GM06990 (cell line): Measurements from ENCODE around the gene RXRA.

ENCODE experiments used
- DNase-seq: peaks from one replicate; pipeline ENCODE4 v3.0.0-alpha.2; 2011; ENCODE audit not compliant: insufficient read length; ENCODE audit errors: extremely low read depth
- H3K27me3 ChIP-seq: replicated peaks from 2 replicates; pipeline ENCODE4 v1.6.0; 2011; ENCODE audit warnings: low read length; ENCODE audit not compliant: control insufficient read depth, insufficient read depth
- H3K36me3 ChIP-seq: 2 replicates; pipeline ENCODE4 v1.5.1; 2011; ENCODE audit warnings: low read length; ENCODE audit not compliant: control insufficient read depth, insufficient read depth
- H3K4me3 ChIP-seq: replicated peaks from 2 replicates; pipeline ENCODE4 v1.5.1; 2011; ENCODE audit warnings: low read depth, mild to moderate bottlenecking, control low read depth, low read length
- TF ChIP-seq, protein P1 (sequence below): IDR thresholded peaks from 2 replicates; pipeline ENCODE4 v1.5.1; 2011; ENCODE audit warnings: low read length, control low read depth, mild to moderate bottlenecking, inconsistent platforms; ENCODE audit not compliant: insufficient read depth, poor library complexity, severe bottlenecking

Gene RXRA

DNA sequence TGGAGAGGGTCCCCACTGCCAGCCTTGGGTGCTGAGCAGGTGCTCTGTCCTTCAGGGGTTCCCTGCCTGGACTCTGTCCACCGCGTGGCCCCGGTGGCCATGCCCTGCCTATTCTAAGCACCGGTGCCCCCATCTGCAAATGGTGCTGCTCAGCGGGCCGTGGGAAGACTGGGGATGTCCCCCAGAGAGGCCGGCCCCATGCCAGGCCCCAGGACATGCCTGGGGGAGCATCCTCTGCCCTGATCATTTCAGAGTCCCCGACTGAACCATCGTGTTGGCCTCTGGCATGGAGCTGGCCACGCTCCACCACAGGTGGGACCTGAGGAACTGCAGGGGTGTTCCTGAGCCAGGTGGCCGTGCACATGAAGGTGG lies 64.7 kb downstream of the RXRA start:
- TF ChIP-seq, protein P1, sequence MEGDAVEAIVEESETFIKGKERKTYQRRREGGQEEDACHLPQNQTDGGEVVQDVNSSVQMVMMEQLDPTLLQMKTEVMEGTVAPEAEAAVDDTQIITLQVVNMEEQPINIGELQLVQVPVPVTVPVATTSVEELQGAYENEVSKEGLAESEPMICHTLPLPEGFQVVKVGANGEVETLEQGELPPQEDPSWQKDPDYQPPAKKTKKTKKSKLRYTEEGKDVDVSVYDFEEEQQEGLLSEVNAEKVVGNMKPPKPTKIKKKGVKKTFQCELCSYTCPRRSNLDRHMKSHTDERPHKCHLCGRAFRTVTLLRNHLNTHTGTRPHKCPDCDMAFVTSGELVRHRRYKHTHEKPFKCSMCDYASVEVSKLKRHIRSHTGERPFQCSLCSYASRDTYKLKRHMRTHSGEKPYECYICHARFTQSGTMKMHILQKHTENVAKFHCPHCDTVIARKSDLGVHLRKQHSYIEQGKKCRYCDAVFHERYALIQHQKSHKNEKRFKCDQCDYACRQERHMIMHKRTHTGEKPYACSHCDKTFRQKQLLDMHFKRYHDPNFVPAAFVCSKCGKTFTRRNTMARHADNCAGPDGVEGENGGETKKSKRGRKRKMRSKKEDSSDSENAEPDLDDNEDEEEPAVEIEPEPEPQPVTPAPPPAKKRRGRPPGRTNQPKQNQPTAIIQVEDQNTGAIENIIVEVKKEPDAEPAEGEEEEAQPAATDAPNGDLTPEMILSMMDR, result no peak
- H3K27me3 ChIP-seq, result no peaks in the 10 kb centered on the region
- peak overlapping the region; percentile 84 for H3K4me3 ChIP-seq
- no peaks in the 10 kb centered on the region; the same call in 1 of the 2 replicates for H3K36me3 ChIP-seq
- DNase-seq, result peak; percentile 82

DNA sequence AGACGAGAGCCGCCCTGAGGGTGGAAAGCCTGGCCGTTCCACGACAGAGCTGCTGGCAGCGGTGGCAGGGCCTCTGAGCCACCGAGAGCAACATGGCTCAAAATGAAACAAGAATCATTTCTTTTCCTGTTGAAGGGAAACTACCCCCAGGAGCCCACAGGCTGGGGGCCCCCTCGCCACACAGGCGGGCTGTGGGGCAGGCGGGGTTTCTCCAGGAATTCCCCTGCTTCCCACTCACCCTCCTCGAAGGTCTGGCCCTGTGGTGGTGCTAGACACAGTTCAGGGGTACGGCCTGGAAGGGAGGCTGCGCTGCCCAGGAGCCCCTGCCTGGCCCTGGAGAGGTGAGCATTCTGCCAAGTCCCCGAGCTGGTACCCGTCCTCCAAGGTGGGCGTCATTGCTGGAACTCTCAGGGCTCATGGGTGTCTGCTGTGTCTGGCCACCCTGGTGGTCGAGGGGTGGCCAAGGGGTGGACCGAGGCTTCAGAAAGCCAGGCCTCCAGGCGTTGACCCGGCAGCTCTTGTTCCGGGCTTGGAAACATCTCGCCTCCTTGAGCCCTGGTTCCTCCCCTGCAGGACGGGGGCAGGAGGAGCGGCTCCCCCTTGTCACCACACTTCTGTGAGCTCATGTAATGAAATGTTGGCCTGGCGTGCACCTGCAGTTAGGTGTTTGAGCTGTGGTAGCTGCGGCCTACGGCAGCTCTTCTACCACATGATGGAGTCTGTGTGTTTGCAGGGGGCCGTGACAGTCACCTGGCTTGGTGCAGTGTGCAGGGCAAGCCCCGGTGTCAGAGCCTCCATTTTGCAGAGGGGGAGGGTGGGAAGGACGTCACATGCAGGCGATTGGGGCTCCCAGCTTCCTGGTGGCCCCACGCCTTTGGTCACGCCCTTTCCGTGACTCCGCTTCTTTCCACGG lies 65.3 kb downstream of the RXRA start:
- TF ChIP-seq, protein P1, result peak; percentile 13
- peak overlapping the region; percentile 84 for H3K4me3 ChIP-seq
- DNase-seq, result peak; percentile 85
- no peaks in the 10 kb centered on the region for H3K27me3 ChIP-seq
- H3K36me3 ChIP-seq, result no peaks in the 10 kb centered on the region; the same call in 1 of the 2 replicates

DNA sequence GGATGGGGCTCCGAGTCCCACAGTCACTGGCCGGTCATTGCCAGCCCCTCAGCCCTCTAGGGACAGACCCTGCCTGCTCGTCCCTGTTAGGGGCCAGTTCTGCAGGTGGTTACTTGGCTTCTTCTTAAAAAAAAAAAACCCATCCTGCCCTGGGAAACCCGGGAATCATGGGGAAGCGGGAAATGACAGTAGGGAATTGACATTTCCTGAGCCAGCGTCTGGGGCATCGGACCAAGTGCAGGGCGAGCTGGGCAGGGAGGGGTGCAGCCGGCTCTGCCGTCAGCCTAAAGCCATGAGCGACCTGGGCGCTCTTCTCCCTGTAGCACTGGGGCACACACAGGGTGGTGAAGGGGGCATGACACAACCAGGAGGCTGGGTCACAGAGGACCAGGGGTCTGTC lies 66.6 kb downstream of the RXRA start:
- no peak for DNase-seq
- peak overlapping the region; percentile 84 for H3K4me3 ChIP-seq
- TF ChIP-seq, protein P1, result no peak
- no peaks in the 10 kb centered on the region for H3K27me3 ChIP-seq
- H3K36me3 ChIP-seq, result no peaks in the 10 kb centered on the region; the same call in 1 of the 2 replicates

DNA sequence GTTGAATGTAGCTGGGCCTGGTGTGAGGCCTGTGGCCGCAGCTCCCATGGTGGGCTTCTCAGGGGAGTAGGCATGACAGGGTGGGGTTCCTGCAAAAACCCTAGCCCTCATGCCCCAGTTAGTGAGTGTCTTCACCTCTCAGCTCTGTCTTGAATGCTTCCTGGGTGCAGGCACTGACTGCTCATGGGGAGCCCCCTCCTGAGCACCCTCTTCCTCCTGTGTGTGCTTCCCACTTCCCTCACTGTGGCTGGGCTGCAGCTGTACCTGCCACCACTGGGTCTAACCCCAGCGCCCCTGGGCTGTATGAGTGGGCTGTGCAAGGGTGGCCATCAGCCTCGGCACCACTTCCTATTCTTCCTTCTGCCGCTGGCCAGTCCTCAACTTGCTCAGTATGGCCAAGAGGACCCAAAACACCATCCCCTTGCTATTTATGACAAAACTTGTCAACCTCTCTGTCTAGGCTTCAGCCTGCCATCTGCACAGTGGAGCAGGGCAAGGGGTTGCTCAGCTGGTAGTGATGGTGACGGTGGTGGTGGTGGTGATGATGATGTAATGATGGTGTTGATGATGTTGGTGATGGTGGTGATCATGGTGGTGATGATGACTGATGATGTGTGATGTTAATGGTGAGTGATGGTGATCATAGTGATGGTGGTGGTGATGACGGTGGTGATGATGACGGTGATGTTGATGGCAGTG lies 67.5 kb downstream of the RXRA start:
- DNase-seq, result no peak
- peak overlapping the region; percentile 84 for H3K4me3 ChIP-seq
- no peaks in the 10 kb centered on the region; the same call in 1 of the 2 replicates for H3K36me3 ChIP-seq
- H3K27me3 ChIP-seq, result no peaks in the 10 kb centered on the region
- TF ChIP-seq, protein P1, result no peak

DNA sequence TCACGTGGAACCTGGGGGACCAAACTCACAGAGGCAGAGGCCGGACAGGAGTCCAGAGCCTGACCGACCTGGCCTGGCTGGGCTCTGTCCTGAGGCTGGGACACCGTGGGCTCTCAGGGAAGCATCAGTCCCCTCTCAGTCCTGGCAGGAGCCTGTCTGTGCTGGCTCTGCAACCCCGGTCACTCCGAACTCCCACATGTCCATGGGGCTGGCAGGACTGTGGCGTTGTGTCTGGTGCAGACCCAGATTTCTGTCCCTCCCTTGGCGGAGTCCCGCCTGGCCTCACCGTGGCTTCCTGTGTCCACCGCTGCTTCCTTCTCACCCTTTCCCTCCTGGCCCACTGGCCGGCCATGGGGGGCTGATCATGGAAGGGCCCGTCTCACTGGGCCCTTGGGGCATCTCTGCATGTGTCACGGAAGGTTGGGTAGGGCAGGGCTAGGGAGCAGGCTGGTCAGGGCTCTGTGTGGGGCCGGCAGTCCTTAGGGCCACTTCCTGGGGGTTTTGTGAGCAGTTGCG lies 68.8 kb downstream of the RXRA start:
- DNase-seq, result no peak
- Histone ChIP-seq H3K4me3 (peak overlapping the region; percentile 65), H3K36me3 (peaks cover 2% of the 10 kb centered on the region), H3K27me3 (no peaks in the 10 kb centered on the region)
- TF ChIP-seq, protein P1, result no peak
